Activated T-cell treated with anti-CD3 and anti-CD28 coated beads, Interleukin-2, amount 50 U/mL, for 24 hours (primary cell): ENCODE data around the gene C5orf58.

Experiments
- DNase-seq: peaks from one replicate; pipeline ENCODE4 v3.0.0-alpha.2; 2020
- H3K27ac Mint-ChIP-seq: 2 replicates; pipeline ENCODE4 v1.8.0; 2020; ENCODE audit warnings: mild to moderate bottlenecking, mixed read lengths
- H3K27me3 Mint-ChIP-seq: 2 replicates; pipeline ENCODE4 v1.8.0; 2020; ENCODE audit warnings: mixed read lengths
- H3K36me3 Mint-ChIP-seq: 2 replicates; pipeline ENCODE4 v1.8.0; 2020; ENCODE audit warnings: low read depth, mixed read lengths
- H3K4me1 Mint-ChIP-seq: 2 replicates; pipeline ENCODE4 v1.8.0; 2020; ENCODE audit warnings: low read depth, mixed read lengths
- H3K4me3 Mint-ChIP-seq: 2 replicates; pipeline ENCODE4 v1.8.0; 2020; ENCODE audit warnings: mild to moderate bottlenecking, moderate library complexity, mixed read lengths
- H3K9me3 Mint-ChIP-seq: 2 replicates; pipeline ENCODE4 v1.8.0; 2020; ENCODE audit warnings: mixed read lengths

Gene C5orf58

DNA sequence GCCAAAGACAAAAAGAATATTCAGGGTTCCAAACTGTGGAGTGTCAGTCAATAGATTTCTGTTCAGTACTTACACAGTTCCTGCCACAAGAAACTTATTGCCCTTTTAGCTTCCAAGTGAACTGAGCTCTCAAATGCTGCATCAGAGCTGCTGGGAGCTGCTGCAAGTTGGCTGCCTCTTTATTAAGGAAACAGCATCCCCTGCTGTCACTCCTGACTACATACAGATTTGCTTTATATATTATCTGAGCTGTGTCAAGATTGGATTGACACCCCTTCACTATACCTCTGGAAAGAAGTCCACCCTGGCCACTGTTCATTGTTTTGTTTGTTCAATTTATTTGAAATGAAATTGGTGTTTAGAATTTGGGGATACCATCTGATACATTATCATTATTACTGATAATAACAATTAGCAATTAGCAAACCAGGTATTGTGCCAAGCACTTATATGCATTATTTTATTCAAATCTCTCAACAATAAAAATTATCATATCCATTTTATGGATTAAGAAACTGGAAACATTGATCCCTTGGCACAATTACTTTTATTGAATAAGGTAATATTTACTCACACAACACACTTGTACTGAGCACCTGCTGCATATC, 16.4 kb upstream of the C5orf58 start:
- H3K4me3 Mint-ChIP-seq = no peak overlapping the region
- no peaks in the 10 kb centered on the region for H3K27me3 Mint-ChIP-seq
- no peak overlapping the region for H3K27ac Mint-ChIP-seq
- no peaks in the 10 kb centered on the region for H3K9me3 Mint-ChIP-seq
- no peaks in the 10 kb centered on the region for H3K4me1 Mint-ChIP-seq
- no peaks in the 10 kb centered on the region for H3K36me3 Mint-ChIP-seq
- DNase-seq = no peak

GRCh38 chr5:170217831-170218230, 15.0 kb upstream of the C5orf58 start:
- DNase-seq = no peak
- H3K4me1 Mint-ChIP-seq = no peaks in the 10 kb centered on the region
- H3K4me3 Mint-ChIP-seq = no peak overlapping the region
- H3K9me3 Mint-ChIP-seq = no peaks in the 10 kb centered on the region
- no peaks in the 10 kb centered on the region for H3K36me3 Mint-ChIP-seq
- H3K27ac Mint-ChIP-seq = no peak overlapping the region
- no peaks in the 10 kb centered on the region for H3K27me3 Mint-ChIP-seq

DNA sequence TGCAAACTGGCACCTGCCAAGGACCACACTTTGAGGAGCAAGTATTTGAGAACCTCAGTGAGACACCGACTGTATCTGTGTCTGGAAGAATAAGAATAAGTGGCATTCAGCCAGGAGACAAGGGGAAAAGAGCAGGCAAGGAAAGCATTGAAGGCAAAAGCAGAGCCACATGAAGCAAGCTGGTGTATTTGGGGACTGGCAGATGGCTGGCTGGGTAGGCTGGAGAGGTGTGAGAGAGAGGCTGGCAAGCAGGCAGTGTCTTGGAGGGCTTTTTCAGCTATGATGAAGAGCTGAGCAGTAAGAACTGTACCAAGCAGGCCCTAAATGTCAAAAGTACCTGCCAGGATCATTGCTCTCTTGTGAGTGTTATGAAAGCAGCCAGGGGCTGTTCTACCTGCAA, 14.1 kb upstream of the C5orf58 start:
- Mint-ChIP-seq H3K27ac (no peak overlapping the region), H3K4me1 (no peaks in the 10 kb centered on the region), H3K4me3 (no peak overlapping the region), H3K36me3 (no peaks in the 10 kb centered on the region), H3K27me3 (no peaks in the 10 kb centered on the region), H3K9me3 (no peaks in the 10 kb centered on the region)
- no peak for DNase-seq

- Mint-ChIP-seq H3K27ac (no peak overlapping the region), H3K4me1 (no peaks in the 10 kb centered on the region), H3K27me3 (no peaks in the 10 kb centered on the region), H3K9me3 (no peaks in the 10 kb centered on the region), H3K36me3 (no peaks in the 10 kb centered on the region), H3K4me3 (no peak overlapping the region)
- DNase-seq = no peak
Measured at GRCh38 chr5:170219615-170220014, 13.2 kb upstream of the C5orf58 start.

DNA sequence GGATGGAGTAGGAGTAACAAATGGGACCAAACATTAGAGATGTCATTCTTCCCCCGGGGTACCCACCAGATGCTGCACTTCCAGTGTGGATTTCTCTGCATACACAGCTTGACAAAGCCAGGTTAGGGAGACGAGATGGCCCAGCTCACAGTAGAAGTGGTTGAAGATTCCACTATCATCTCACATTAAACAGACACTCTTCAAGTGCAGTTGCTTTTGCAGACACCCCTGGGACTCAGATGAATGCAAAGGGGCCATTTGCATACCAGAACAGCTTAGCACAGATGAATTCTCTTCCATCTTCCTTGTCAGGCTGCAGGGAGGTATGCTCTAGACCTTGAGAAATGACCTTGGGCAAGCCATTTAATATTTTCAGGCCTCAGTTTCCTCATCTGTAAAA, 12.6 kb upstream of the C5orf58 start:
- H3K4me1 Mint-ChIP-seq = no peaks in the 10 kb centered on the region
- no peaks in the 10 kb centered on the region for H3K9me3 Mint-ChIP-seq
- H3K27me3 Mint-ChIP-seq = no peaks in the 10 kb centered on the region
- H3K36me3 Mint-ChIP-seq = no peaks in the 10 kb centered on the region
- DNase-seq = no peak
- H3K27ac Mint-ChIP-seq = no peak overlapping the region
- no peak overlapping the region for H3K4me3 Mint-ChIP-seq

GRCh38 chr5:170221327-170221741, 11.5 kb upstream of the C5orf58 start:
- no peak for DNase-seq
- H3K9me3 Mint-ChIP-seq = no peaks in the 10 kb centered on the region

DNA sequence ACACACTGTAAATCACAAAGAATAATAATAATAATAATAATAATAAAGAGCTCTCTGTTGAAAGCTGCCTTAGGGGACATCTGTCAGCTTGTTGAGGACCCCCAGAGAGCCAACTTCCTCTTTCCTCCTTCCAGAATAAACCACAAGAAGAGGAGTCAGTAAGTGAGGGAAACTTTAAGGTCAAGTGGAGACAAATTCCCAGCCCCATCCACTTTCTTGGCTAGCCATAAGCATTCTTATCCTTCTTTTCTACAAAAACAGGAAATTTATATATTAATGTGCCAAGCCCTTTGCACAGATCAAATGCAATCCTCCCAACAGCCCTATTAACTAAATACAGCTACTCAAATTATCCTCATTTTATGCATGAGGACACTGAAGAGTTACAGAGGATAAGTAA, 9.4 kb upstream of the C5orf58 start:
- Mint-ChIP-seq H3K27ac (no peak overlapping the region), H3K27me3 (no peaks in the 10 kb centered on the region), H3K4me1 (peaks cover 3% of the 10 kb centered on the region), H3K4me3 (no peak overlapping the region), H3K36me3 (no peaks in the 10 kb centered on the region), H3K9me3 (no peaks in the 10 kb centered on the region)
- DNase-seq = no peak

More at GRCh38 chr5:170221327-170221741, 11.5 kb upstream of the C5orf58 start:
- Mint-ChIP-seq H3K36me3 (no peaks in the 10 kb centered on the region), H3K27me3 (no peaks in the 10 kb centered on the region), H3K27ac (no peak overlapping the region), H3K4me3 (no peak overlapping the region), H3K4me1 (peaks cover 3% of the 10 kb centered on the region)

GRCh38 chr5:170223906-170224305, 8.9 kb upstream of the C5orf58 start:
- DNase-seq = no peak
- Mint-ChIP-seq H3K27ac (no peak overlapping the region), H3K4me3 (no peak overlapping the region), H3K9me3 (no peaks in the 10 kb centered on the region), H3K27me3 (no peaks in the 10 kb centered on the region), H3K4me1 (peaks cover 3% of the 10 kb centered on the region), H3K36me3 (no peaks in the 10 kb centered on the region)

GRCh38 chr5:170225326-170226128, 7.3 kb upstream of the C5orf58 start:
- Mint-ChIP-seq H3K27ac (no peak overlapping the region), H3K4me3 (no peak overlapping the region), H3K9me3 (no peaks in the 10 kb centered on the region), H3K27me3 (no peaks in the 10 kb centered on the region), H3K36me3 (no peaks in the 10 kb centered on the region), H3K4me1 (peaks cover 3% of the 10 kb centered on the region)
- DNase-seq = peak; percentile 78

- Mint-ChIP-seq H3K4me1 (peaks cover 3% of the 10 kb centered on the region), H3K27me3 (no peaks in the 10 kb centered on the region), H3K4me3 (no peak overlapping the region), H3K36me3 (no peaks in the 10 kb centered on the region), H3K9me3 (no peaks in the 10 kb centered on the region), H3K27ac (no peak overlapping the region)
- no peak for DNase-seq
Measured at GRCh38 chr5:170226129-170226615, 6.6 kb upstream of the C5orf58 start.

- Mint-ChIP-seq H3K36me3 (no peaks in the 10 kb centered on the region), H3K4me3 (no peak overlapping the region), H3K27me3 (no peaks in the 10 kb centered on the region), H3K9me3 (no peaks in the 10 kb centered on the region), H3K27ac (no peak overlapping the region), H3K4me1 (peaks cover 3% of the 10 kb centered on the region)
- no peak for DNase-seq
Measured at GRCh38 chr5:170226661-170227060, 6.1 kb upstream of the C5orf58 start.

DNA sequence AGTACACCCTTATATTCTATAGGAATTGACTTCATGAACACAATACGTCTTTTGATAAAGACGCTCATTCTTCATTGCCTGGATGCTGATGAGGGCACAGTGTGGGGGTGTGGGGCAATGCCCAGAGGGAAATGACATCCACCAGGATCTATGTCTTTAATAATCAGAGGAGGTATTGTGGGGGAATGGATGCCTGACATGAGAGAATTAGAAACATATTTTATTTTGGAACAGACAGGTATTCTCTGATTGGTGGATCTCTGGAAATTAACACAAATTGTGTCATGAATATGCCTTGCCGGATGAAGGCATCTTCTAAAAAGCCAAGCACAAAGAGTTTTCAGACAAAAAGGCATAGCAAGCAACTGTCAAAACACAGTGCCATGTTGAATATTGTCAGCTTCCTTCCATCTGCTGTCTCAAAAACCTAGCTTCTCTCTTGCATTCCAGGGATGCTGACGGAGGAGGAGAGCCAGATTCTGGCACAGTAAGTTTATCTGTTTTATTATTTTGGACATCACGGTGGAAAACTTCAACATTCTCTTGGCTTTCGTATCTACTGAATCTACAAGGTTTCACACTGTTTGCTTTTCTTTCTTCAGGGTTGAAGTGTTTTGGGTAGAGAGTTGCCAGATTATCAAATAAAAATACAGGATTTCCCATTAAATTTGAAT, 3.9 kb upstream of the C5orf58 start:
- Mint-ChIP-seq H3K4me3 (no peak overlapping the region), H3K27ac (no peak overlapping the region), H3K9me3 (no peaks in the 10 kb centered on the region), H3K36me3 (peaks cover 2% of the 10 kb centered on the region), H3K27me3 (no peaks in the 10 kb centered on the region), H3K4me1 (peaks cover 3% of the 10 kb centered on the region)
- no peak for DNase-seq

GRCh38 chr5:170233358-170233892, 640 bp downstream of the C5orf58 start:
- no peak overlapping the region for H3K27ac Mint-ChIP-seq
- peaks cover 5% of the 10 kb centered on the region for H3K4me1 Mint-ChIP-seq
- H3K4me3 Mint-ChIP-seq = no peak overlapping the region
- H3K9me3 Mint-ChIP-seq = no peaks in the 10 kb centered on the region
- no peak for DNase-seq
- H3K36me3 Mint-ChIP-seq = peaks cover 3% of the 10 kb centered on the region
- H3K27me3 Mint-ChIP-seq = no peaks in the 10 kb centered on the region

DNA sequence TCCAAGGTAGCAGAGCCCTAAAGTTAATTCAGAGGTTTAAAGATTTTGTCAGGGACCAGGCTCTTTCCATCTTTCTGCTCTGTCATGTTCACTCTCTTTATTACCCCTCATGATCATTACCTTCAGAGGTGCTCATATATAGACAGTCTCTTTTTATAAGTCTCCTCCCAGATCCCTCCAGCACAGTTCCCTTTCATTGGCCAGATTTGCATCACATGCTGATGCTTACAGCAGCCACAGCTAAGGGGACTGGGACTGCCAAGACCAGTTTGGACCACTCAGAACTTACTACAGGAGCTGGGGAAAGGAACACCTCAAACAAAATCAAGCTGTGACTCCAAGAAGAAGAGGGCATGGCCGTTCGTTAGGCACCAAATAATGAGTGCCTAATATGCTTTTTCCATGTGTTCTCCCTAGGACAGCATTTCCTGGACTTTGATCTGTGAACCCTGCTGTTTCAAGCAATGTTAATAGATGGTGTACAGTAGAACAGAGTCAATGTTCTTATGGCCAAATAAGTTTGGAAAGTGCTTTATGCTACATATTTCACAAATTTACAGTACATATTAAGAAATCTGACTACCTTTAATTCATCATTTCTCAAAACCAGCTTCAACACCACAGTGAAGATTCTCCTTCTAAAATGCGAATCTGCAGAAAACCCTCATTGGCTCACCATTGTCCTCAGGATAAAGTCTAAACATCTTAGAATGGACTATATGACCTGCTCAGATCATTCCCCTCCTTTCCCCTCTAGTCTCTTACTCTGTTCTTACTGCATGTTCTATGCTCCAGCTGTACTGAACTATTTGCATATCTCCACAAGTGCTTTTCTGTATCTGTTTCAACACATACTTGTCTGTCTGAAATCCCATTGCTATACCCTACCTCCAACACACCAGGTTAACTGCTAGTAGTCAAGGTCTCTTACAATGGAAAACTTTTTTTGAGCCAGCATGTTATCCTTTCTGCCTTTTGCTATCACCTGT, 3.4 kb downstream of the C5orf58 start:
- peaks cover 5% of the 10 kb centered on the region for H3K36me3 Mint-ChIP-seq
- H3K4me1 Mint-ChIP-seq = peaks cover 10% of the 10 kb centered on the region
- no peak for DNase-seq
- no peak overlapping the region for H3K27ac Mint-ChIP-seq
- H3K9me3 Mint-ChIP-seq = no peaks in the 10 kb centered on the region
- no peak overlapping the region for H3K4me3 Mint-ChIP-seq
- no peaks in the 10 kb centered on the region for H3K27me3 Mint-ChIP-seq
